Measurements from ENCODE around the gene RAB3A.

GRCh38 chr19:18229474-18229873 lies 25.6 kb upstream of the RAB3A start:
- TF ChIP-seq POLR2A (IDR thresholded peaks at IDR 0.05), result no peak
- TF ChIP-seq CTCF (IDR thresholded peaks at IDR 0.05), result peak in 4 of 6 experiments; percentile 23 to 40 (median 31)

Data from upper lobe of left lung (tissue), 4 donors.